IMR-90 (cell line): ENCODE results near the gene ESD.

Experiments used
- BHLHE40 ChIP-seq: fragments of 150-350 bp; IDR thresholded peaks from 2 replicates; pipeline ENCODE4 v1.6.1; 2016; ENCODE audit warnings: mild to moderate bottlenecking, low read depth, low read length
- CEBPB ChIP-seq: IDR thresholded peaks from 2 replicates; pipeline ENCODE4 v1.6.1; 2012; ENCODE audit warnings: low read depth, low read length, improper control_type of control experiment
- CHD1 ChIP-seq: IDR thresholded peaks from 2 replicates; pipeline ENCODE4 v1.6.1; 2012; ENCODE audit warnings: low read depth, low read length, improper control_type of control experiment
- CTCF ChIP-seq: conservative IDR thresholded peaks from 2 replicates; pipeline ENCODE4 v1.5.1; 2012; ENCODE audit warnings: mild to moderate bottlenecking, low read depth, low read length, improper control_type of control experiment
- ELK1 ChIP-seq: fragments of 150-350 bp; IDR thresholded peaks from 2 replicates; pipeline ENCODE4 v1.6.1; 2016; ENCODE audit warnings: low read depth, mild to moderate bottlenecking, low read length, moderate library complexity, borderline replicate concordance
- FOS ChIP-seq: fragments of 150-350 bp; IDR thresholded peaks from 2 replicates; pipeline ENCODE4 v1.6.1; 2016; ENCODE audit warnings: low read depth, low read length
- MAZ ChIP-seq: IDR thresholded peaks from 2 replicates; pipeline ENCODE4 v1.6.1; 2012; ENCODE audit warnings: low read depth, mild to moderate bottlenecking, low read length, improper control_type of control experiment, moderate library complexity, borderline replicate concordance
- MXI1 ChIP-seq: IDR thresholded peaks from 2 replicates; pipeline ENCODE4 v1.6.1; 2012; ENCODE audit warnings: low read depth, mild to moderate bottlenecking, low read length, moderate library complexity, borderline replicate concordance
- NFE2L2 ChIP-seq: fragments of 150-350 bp; IDR thresholded peaks from 2 replicates; pipeline ENCODE4 v1.6.1; 2016; ENCODE audit warnings: low read depth, mild to moderate bottlenecking, low read length
- POLR2A ChIP-seq: IDR thresholded peaks from 2 replicates; pipeline ENCODE4 v1.6.1; 2012; ENCODE audit warnings: mild to moderate bottlenecking, low read depth, low read length
- RAD21 ChIP-seq: IDR thresholded peaks from 2 replicates; pipeline ENCODE4 v1.6.1; 2012; ENCODE audit warnings: low read length, improper control_type of control experiment
- RCOR1 ChIP-seq: IDR thresholded peaks from 2 replicates; pipeline ENCODE4 v1.6.1; 2012; ENCODE audit warnings: mild to moderate bottlenecking, low read length, improper control_type of control experiment; ENCODE audit not compliant: insufficient replicate concordance
- RFX5 ChIP-seq: IDR thresholded peaks from 2 replicates; pipeline ENCODE4 v1.8.0; 2012; ENCODE audit warnings: low read depth, mild to moderate bottlenecking, low read length, moderate library complexity
- USF2 ChIP-seq: fragments of 150-350 bp; IDR thresholded peaks from 2 replicates; pipeline ENCODE4 v1.6.1; 2017; ENCODE audit warnings: mild to moderate bottlenecking, antibody characterized with exemption, low read length, low read depth

- TF ChIP-seq MAZ (no peak), CTCF (no peak), RCOR1 (no peak), POLR2A (no peak), ELK1 (no peak), MXI1 (no peak), CEBPB (no peak), FOS (no peak), NFE2L2 (no peak), USF2 (no peak), CHD1 (no peak), BHLHE40 (no peak), RAD21 (no peak), RFX5 (no peak)
These were observed 15.4 kb upstream of the ESD start for GRCh38 chr13:46812301-46812797.
